IMR-90 (cell line): Measurements from ENCODE around the gene RGL4. TPM values are rescaled to one million over a fixed set of nuclear protein-coding genes. Genes with fewer than 3 reads are reported as not detected.

Source experiments
- ATAC-seq: fragments of 200-7000 bp; cut with Tn5 transposase; 2 replicates; pipeline ENCODE4 v1.9.1; 2020; ENCODE audit warnings: low read depth, mild to moderate bottlenecking, moderate library complexity
- BruUV-seq: library from RNA; stranded (reverse); fragments of 400-500 nt; replicated peaks from 2 replicates; lab custom pipeline; 2021; lab: Mats Ljungman, UMichigan
- CTCF ChIA-PET: fragments of 300-600 bp; formaldehyde crosslinking; extraction: SDS; loops from one replicate; lab custom pipeline; 2021; ENCODE audit warnings: antibody characterized with exemption; lab: Yijun Ruan, JAX
- POLR2A ChIA-PET: fragments of 300-600 bp; sonication (Branson Sonifier 250); formaldehyde crosslinking; loops from one replicate; lab custom pipeline; 2022; ENCODE audit warnings: antibody characterized with exemption; ENCODE audit not compliant: unreplicated experiment; lab: Charles Lee
- DNase-seq: peaks from one replicate; pipeline ENCODE4 v3.0.0; 2013
- H2AFZ ChIP-seq: replicated peaks from 2 replicates; pipeline ENCODE3; 2013; ENCODE audit warnings: low read length, mild to moderate bottlenecking; ENCODE audit not compliant: poor library complexity
- H2AK5ac ChIP-seq: 2 replicates; pipeline ENCODE4 v1.6.1; 2013; ENCODE audit warnings: low read depth, low read length, inconsistent platforms
- H2AK9ac ChIP-seq: replicated peaks from 2 replicates; pipeline ENCODE3; 2013; ENCODE audit warnings: mild to moderate bottlenecking, low read depth, low read length, moderate library complexity; ENCODE audit not compliant: poor library complexity
- H2BK120ac ChIP-seq: 2 replicates; pipeline ENCODE4 v1.6.1; 2013; ENCODE audit warnings: low read depth, low read length, inconsistent platforms
- H2BK15ac ChIP-seq: 3 replicates; pipeline ENCODE4 v1.6.1; 2013; ENCODE audit warnings: low read depth, low read length, inconsistent platforms
- H2BK20ac ChIP-seq: 2 replicates; pipeline ENCODE4 v1.6.1; 2013; ENCODE audit warnings: low read depth, mild to moderate bottlenecking, inconsistent platforms, low read length, moderate library complexity
- H2BK5ac ChIP-seq: 2 replicates; pipeline ENCODE4 v1.6.1; 2013; ENCODE audit warnings: mild to moderate bottlenecking, low read depth, low read length, inconsistent platforms; ENCODE audit not compliant: poor library complexity, severe bottlenecking
- H3K14ac ChIP-seq: replicated peaks from 2 replicates; pipeline ENCODE4 v1.6.1; 2013; ENCODE audit warnings: low read depth, low read length, inconsistent platforms
- H3K18ac ChIP-seq: 2 replicates; pipeline ENCODE4 v1.6.1; 2013; ENCODE audit warnings: low read depth, low read length, control low read depth
- H3K23ac ChIP-seq: 2 replicates; pipeline ENCODE4 v1.6.1; 2013; ENCODE audit warnings: low read depth, low read length, inconsistent platforms
- H3K27ac ChIP-seq: 2 replicates; pipeline ENCODE4 v1.5.1; 2013; ENCODE audit warnings: mild to moderate bottlenecking, control low read depth, low read length; ENCODE audit not compliant: insufficient read depth
- H3K27me3 ChIP-seq: 2 replicates; pipeline ENCODE4 v1.6.1; 2013; ENCODE audit warnings: low read length; ENCODE audit not compliant: control insufficient read depth, insufficient read depth
- H3K36me3 ChIP-seq: 2 replicates; pipeline ENCODE4 v1.6.1; 2013; ENCODE audit warnings: low read length, mixed read lengths; ENCODE audit not compliant: control insufficient read depth, insufficient read depth
- H3K4ac ChIP-seq: 2 replicates; pipeline ENCODE4 v1.6.1; 2013; ENCODE audit warnings: low read depth, low read length, inconsistent platforms
- H3K4me1 ChIP-seq: 2 replicates; pipeline ENCODE4 v1.6.1; 2013; ENCODE audit warnings: low read length, mixed read lengths; ENCODE audit not compliant: control insufficient read depth, insufficient read depth
- H3K4me2 ChIP-seq: 2 replicates; pipeline ENCODE4 v1.6.1; 2013; ENCODE audit warnings: low read depth, mild to moderate bottlenecking, control low read depth, low read length, moderate library complexity
- H3K4me3 ChIP-seq: 2 replicates; pipeline ENCODE4 v1.5.1; 2013; ENCODE audit warnings: low read depth, mild to moderate bottlenecking, control low read depth, low read length, moderate library complexity; ENCODE audit not compliant: insufficient read depth
- H3K56ac ChIP-seq: 2 replicates; pipeline ENCODE4 v1.6.1; 2013; ENCODE audit warnings: low read length, inconsistent platforms; ENCODE audit not compliant: insufficient read depth; ENCODE audit errors: extremely low read depth
- H3K79me1 ChIP-seq, 2 experiments: 2 replicates each; pipeline ENCODE4 v1.6.1; 2013; ENCODE audit warnings: low read length in 2 of 2, inconsistent platforms in 1 of 2, low read depth in 1 of 2
- H3K9ac ChIP-seq: 2 replicates; pipeline ENCODE4 v1.6.1; 2013; ENCODE audit warnings: low read depth, low read length, control low read depth
- H3K9me1 ChIP-seq: 2 replicates; pipeline ENCODE4 v1.6.1; 2013; ENCODE audit warnings: low read length, inconsistent platforms; ENCODE audit not compliant: insufficient read depth
- H3K9me3 ChIP-seq: 2 replicates; pipeline ENCODE4 v1.6.1; 2013; ENCODE audit warnings: low read length; ENCODE audit not compliant: control insufficient read depth, insufficient read depth
- H4K20me1 ChIP-seq: 2 replicates; pipeline ENCODE4 v1.6.1; 2013; ENCODE audit warnings: low read length, inconsistent platforms; ENCODE audit not compliant: insufficient read depth
- H4K5ac ChIP-seq: 2 replicates; pipeline ENCODE4 v1.6.1; 2013; ENCODE audit warnings: mild to moderate bottlenecking, low read depth, low read length, control low read depth
- H4K8ac ChIP-seq, 2 experiments: 2 replicates each; pipeline ENCODE4 v1.6.1; 2013; ENCODE audit warnings: low read depth in 2 of 2, low read length in 2 of 2, control low read depth in 1 of 2, inconsistent platforms in 1 of 2
- H4K91ac ChIP-seq: 2 replicates; pipeline ENCODE4 v1.6.1; 2013; ENCODE audit warnings: low read depth, low read length, inconsistent platforms; ENCODE audit not compliant: insufficient read depth
- BHLHE40 ChIP-seq: fragments of 150-350 bp; IDR thresholded peaks from 2 replicates; pipeline ENCODE4 v1.6.1; 2016; ENCODE audit warnings: mild to moderate bottlenecking, low read depth, low read length
- CEBPB ChIP-seq: IDR thresholded peaks from 2 replicates; pipeline ENCODE4 v1.6.1; 2012; ENCODE audit warnings: low read depth, low read length, improper control_type of control experiment
- CHD1 ChIP-seq: IDR thresholded peaks from 2 replicates; pipeline ENCODE4 v1.6.1; 2012; ENCODE audit warnings: low read depth, low read length, improper control_type of control experiment
- FOS ChIP-seq: fragments of 150-350 bp; IDR thresholded peaks from 2 replicates; pipeline ENCODE4 v1.6.1; 2016; ENCODE audit warnings: low read depth, low read length
- MAFK ChIP-seq: IDR thresholded peaks from 2 replicates; pipeline ENCODE4 v1.6.1; 2012; ENCODE audit warnings: low read depth, low read length, improper control_type of control experiment
- MAZ ChIP-seq: IDR thresholded peaks from 2 replicates; pipeline ENCODE4 v1.6.1; 2012; ENCODE audit warnings: low read depth, mild to moderate bottlenecking, low read length, improper control_type of control experiment, moderate library complexity, borderline replicate concordance
- NFE2L2 ChIP-seq: fragments of 150-350 bp; IDR thresholded peaks from 2 replicates; pipeline ENCODE4 v1.6.1; 2016; ENCODE audit warnings: low read depth, mild to moderate bottlenecking, low read length
- POLR2A ChIP-seq: IDR thresholded peaks from 2 replicates; pipeline ENCODE4 v1.6.1; 2012; ENCODE audit warnings: mild to moderate bottlenecking, low read depth, low read length
- RAD21 ChIP-seq: IDR thresholded peaks from 2 replicates; pipeline ENCODE4 v1.6.1; 2012; ENCODE audit warnings: low read length, improper control_type of control experiment
- RFX5 ChIP-seq: IDR thresholded peaks from 2 replicates; pipeline ENCODE4 v1.8.0; 2012; ENCODE audit warnings: low read depth, mild to moderate bottlenecking, low read length, moderate library complexity
- WGBS, 2 experiments: methylation state at CpG; one replicate each; pipeline versions ENCODE4 v1.1.5 to v1.1.7; 2013; ENCODE audit warnings: missing lambda C conversion rate in 2 of 2; ENCODE audit not compliant: insufficient read length in 1 of 2; ENCODE audit errors: extremely low coverage in 2 of 2; 5-methylcytosine and 5-hydroxymethylcytosine counted together
- dilution Hi-C: fragments of 300-500 bp; cut with HindIII; formaldehyde crosslinking; loops from one replicate; pipeline ENCODE4 v1.14.3; 2018; ENCODE audit warnings: low sequenced_read_pairs; ENCODE audit not compliant: unreplicated experiment
- in situ Hi-C: fragments of 300-500 bp; cut with MboI; formaldehyde crosslinking; loops from 3 replicates; pipeline ENCODE4 v1.14.3; 2019; ENCODE audit warnings: low sequenced_read_pairs, inconsistent platforms, mixed read lengths
- intact Hi-C: fragments of 100-400 bp; cut with micrococcal nuclease; formaldehyde crosslinking; loops from 2 replicates; pipeline ENCODE4 v1.10.0; 2022
- polyA plus RNA-seq, 3 experiments: library from polyadenylated mRNA; depleted of rRNA; stranded (reverse); fragments of >200 nt; gene quantifications; 2 replicates each; pipeline ENCODE4 v1.2.3, GENCODE V29; 2012; ENCODE audit warnings: low replicate concordance in 1 of 3
- total RNA-seq: library from RNA; depleted of rRNA; stranded (reverse); fragments of >200 nt; gene quantifications from 2 replicates; pipeline ENCODE4 v1.2.3, GENCODE V29; 2012
- TF ChIP-seq, protein P1 (sequence below): fragments of 150-350 bp; IDR thresholded peaks from 2 replicates; pipeline ENCODE4 v1.6.1; 2016; ENCODE audit warnings: low read depth, mild to moderate bottlenecking, low read length, moderate library complexity, borderline replicate concordance
- TF ChIP-seq, protein P2 (sequence below): conservative IDR thresholded peaks from 2 replicates; pipeline ENCODE4 v1.5.1; 2012; ENCODE audit warnings: mild to moderate bottlenecking, low read depth, low read length, improper control_type of control experiment
- TF ChIP-seq, protein P3 (sequence below): fragments of 150-350 bp; IDR thresholded peaks from 2 replicates; pipeline ENCODE4 v1.6.1; 2017; ENCODE audit warnings: mild to moderate bottlenecking, antibody characterized with exemption, low read length, low read depth

The RGL4 gene
- total and polyA plus RNA-seq, 2 of the 4 experiments (the other 2 are of a cell fraction), result not detected

DNA sequence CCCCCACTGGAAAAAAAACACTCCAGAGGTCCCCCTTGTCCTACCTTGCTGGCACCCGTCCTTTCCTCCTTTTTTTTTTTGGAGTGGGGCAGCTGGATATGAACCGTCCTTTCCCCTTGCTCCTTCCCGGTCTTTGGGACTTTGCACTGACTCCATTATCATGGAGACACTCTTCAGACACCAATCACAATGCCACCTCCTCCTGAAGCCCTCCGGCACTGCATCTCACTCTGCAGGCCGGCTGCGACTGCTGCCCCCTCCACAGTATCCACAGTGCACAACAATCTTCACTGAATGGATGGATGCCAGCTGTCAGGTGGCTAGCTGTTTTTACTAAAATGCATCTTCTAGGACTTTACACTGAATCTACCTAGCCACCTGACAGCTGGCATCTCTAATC lies 12.7 kb upstream of the RGL4 start:
- Histone ChIP-seq H3K27ac (no peak overlapping the region), H4K91ac (no peak overlapping the region), H3K9me3 (no peaks in the 10 kb centered on the region), H3K4me2 (no peak overlapping the region), H4K8ac (no peak overlapping the region), H2AK5ac (no peak overlapping the region), H4K5ac (no peak overlapping the region), H4K20me1 (no peaks in the 10 kb centered on the region), H3K14ac (no peak overlapping the region), H3K56ac (no peak overlapping the region), H3K79me1 (no peaks in the 10 kb centered on the region), H3K4ac (no peak overlapping the region), H2BK20ac (no peak overlapping the region), H2AFZ (no peak overlapping the region), H3K23ac (no peak overlapping the region), H3K36me3 (peaks cover 6% of the 10 kb centered on the region; the same call in 1 of the 2 replicates), H3K9me1 (peaks cover 3% of the 10 kb centered on the region), H3K4me3 (no peak overlapping the region), H2AK9ac (no peak overlapping the region), H3K9ac (no peak overlapping the region), H2BK120ac (no peak overlapping the region), H2BK5ac (no peak overlapping the region), H3K4me1 (no peaks in the 10 kb centered on the region), H3K18ac (no peak overlapping the region), H3K27me3 (no peaks in the 10 kb centered on the region), H2BK15ac (no peak overlapping the region)
- CTCF ChIA-PET, result no interaction called here
- dilution Hi-C loops, result no loop called here
- DNase-seq, result no peak
- no TSS peak for BruUV-seq
- no peak for ATAC-seq
- WGBS, 2 experiments, result no CpG with 5 or more reads among the region's 6 CpGs
- intact Hi-C loops, result no loop called here
- in situ Hi-C loops, result no loop called here
- POLR2A ChIA-PET, result no interaction called here
- TF ChIP-seq, protein P1, sequence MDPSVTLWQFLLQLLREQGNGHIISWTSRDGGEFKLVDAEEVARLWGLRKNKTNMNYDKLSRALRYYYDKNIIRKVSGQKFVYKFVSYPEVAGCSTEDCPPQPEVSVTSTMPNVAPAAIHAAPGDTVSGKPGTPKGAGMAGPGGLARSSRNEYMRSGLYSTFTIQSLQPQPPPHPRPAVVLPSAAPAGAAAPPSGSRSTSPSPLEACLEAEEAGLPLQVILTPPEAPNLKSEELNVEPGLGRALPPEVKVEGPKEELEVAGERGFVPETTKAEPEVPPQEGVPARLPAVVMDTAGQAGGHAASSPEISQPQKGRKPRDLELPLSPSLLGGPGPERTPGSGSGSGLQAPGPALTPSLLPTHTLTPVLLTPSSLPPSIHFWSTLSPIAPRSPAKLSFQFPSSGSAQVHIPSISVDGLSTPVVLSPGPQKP, result no peak
- TF ChIP-seq CEBPB, result no peak
- TF ChIP-seq, protein P2, sequence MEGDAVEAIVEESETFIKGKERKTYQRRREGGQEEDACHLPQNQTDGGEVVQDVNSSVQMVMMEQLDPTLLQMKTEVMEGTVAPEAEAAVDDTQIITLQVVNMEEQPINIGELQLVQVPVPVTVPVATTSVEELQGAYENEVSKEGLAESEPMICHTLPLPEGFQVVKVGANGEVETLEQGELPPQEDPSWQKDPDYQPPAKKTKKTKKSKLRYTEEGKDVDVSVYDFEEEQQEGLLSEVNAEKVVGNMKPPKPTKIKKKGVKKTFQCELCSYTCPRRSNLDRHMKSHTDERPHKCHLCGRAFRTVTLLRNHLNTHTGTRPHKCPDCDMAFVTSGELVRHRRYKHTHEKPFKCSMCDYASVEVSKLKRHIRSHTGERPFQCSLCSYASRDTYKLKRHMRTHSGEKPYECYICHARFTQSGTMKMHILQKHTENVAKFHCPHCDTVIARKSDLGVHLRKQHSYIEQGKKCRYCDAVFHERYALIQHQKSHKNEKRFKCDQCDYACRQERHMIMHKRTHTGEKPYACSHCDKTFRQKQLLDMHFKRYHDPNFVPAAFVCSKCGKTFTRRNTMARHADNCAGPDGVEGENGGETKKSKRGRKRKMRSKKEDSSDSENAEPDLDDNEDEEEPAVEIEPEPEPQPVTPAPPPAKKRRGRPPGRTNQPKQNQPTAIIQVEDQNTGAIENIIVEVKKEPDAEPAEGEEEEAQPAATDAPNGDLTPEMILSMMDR, result no peak
- TF ChIP-seq RAD21, result no peak
- TF ChIP-seq FOS, result no peak
- no peak for TF ChIP-seq RFX5
- TF ChIP-seq, protein P3, sequence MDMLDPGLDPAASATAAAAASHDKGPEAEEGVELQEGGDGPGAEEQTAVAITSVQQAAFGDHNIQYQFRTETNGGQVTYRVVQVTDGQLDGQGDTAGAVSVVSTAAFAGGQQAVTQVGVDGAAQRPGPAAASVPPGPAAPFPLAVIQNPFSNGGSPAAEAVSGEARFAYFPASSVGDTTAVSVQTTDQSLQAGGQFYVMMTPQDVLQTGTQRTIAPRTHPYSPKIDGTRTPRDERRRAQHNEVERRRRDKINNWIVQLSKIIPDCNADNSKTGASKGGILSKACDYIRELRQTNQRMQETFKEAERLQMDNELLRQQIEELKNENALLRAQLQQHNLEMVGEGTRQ, result no peak
- TF ChIP-seq POLR2A, result no peak
- no peak for TF ChIP-seq BHLHE40
- no peak for TF ChIP-seq MAZ
- TF ChIP-seq NFE2L2, result no peak
- TF ChIP-seq MAFK, result no peak
- no peak for TF ChIP-seq CHD1
